ENCODE data around the gene KITLG. TPM values are rescaled to one million over a fixed set of nuclear protein-coding genes. Genes with fewer than 3 reads are reported as not detected.
"Not testable (repeated sequence)": the region's sequence is repeated elsewhere in the genome, so short reads cannot be mapped to it uniquely, and the experiment has no call there.

The KITLG gene
- total RNA-seq, 4 donors from 2014 or later, result 3.9 to 7.1 (median 4.6) TPM

DNA sequence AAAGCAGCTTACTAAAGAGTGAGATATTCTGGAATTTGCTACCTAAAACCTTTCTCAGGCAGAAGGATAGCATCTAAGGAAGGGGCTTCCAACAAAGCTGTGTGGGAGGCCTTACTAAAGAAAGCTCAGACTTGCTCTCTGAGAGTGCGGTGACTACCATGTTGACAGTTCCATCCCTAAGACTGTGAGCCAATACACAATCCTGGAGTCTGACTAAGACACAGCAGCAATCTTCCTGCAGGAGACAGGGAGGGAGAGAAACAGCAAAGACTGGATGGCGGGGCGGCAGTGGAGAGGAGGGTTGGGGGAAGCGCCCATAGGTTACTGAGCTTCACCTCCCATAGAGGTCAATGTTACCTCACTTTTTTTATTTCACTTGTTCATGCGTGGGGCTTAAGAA, 70.9 kb downstream of the KITLG start:
- Histone ChIP-seq H3K4me1 (peaks cover 0 to 6% of the 10 kb centered on the region in 2 donors), H3K27ac (no peak overlapping the region), H3K36me3 (peaks cover 0 to 7% of the 10 kb centered on the region in 2 donors), H3K27me3 (no peaks in the 10 kb centered on the region), H3K9me3 (no peaks in the 10 kb centered on the region), H3K4me3 (no peak overlapping the region)
- TF ChIP-seq, protein P1, sequence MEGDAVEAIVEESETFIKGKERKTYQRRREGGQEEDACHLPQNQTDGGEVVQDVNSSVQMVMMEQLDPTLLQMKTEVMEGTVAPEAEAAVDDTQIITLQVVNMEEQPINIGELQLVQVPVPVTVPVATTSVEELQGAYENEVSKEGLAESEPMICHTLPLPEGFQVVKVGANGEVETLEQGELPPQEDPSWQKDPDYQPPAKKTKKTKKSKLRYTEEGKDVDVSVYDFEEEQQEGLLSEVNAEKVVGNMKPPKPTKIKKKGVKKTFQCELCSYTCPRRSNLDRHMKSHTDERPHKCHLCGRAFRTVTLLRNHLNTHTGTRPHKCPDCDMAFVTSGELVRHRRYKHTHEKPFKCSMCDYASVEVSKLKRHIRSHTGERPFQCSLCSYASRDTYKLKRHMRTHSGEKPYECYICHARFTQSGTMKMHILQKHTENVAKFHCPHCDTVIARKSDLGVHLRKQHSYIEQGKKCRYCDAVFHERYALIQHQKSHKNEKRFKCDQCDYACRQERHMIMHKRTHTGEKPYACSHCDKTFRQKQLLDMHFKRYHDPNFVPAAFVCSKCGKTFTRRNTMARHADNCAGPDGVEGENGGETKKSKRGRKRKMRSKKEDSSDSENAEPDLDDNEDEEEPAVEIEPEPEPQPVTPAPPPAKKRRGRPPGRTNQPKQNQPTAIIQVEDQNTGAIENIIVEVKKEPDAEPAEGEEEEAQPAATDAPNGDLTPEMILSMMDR (IDR thresholded peaks at IDR 0.05 in 4 of 5, conservative IDR thresholded peaks at IDR 0.05 in 1 of 5), result no peak
- TF ChIP-seq POLR2A (IDR thresholded peaks at IDR 0.05), result no peak
- in situ Hi-C loops (cut with MboI; ENCODE audit: low sequenced_read_pairs in 4 of 4), result no loop called here
- ATAC-seq, result no peak
- DNase-seq, result no peak
- intact Hi-C loops (cut with DNase I; ENCODE audit: low total_unique reads), result no loop called here

DNA sequence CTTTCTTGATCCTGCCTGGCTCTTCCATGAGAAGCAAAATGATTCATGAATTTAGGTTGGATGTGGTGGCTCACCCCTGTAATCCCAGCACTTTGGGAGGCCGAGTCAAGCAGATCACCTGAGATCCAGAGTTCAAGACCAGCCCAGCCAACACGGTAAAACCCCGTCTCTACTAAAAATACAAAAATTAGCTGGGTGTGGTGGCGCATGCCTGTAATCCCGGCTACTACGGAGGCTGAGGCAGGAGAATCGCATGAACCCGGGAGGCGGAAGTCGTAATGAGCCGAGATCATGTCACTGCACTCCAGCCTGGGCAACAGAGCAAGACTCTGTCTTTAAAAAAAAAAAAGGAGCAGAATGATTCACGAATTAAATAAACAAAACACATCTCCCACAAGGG, 72.4 kb downstream of the KITLG start:
- in situ Hi-C loops (cut with MboI; ENCODE audit: low sequenced_read_pairs in 4 of 4); H3K4me1 ChIP-seq; H3K36me3 ChIP-seq; H3K27ac ChIP-seq; ATAC-seq; intact Hi-C loops (cut with DNase I; ENCODE audit: low total_unique reads); H3K27me3 ChIP-seq; DNase-seq; H3K9me3 ChIP-seq; H3K4me3 ChIP-seq: not testable (repeated sequence)

DNA sequence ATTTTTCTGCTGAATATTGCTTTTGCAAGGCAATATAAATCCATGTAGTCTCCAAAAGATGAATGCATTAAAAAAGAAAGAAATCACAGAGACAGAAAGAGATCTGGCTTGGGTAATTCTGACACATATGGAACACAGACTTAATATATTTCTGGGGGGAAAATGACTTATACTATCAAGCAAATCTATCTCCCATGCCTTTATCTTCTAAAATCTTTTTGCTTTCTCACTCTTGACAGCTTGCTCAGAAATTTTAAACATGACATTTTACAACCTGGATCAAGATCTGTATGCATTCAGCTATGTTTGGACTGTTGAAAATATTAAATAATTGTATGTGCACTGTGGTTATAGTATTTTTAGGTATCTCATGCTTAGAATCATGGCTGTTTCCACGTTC, 73.0 kb downstream of the KITLG start:
- Histone ChIP-seq H3K27me3 (no peaks in the 10 kb centered on the region), H3K27ac (no peak overlapping the region), H3K4me3 (no peak overlapping the region), H3K36me3 (peaks cover 0 to 7% of the 10 kb centered on the region in 2 donors), H3K9me3 (no peaks in the 10 kb centered on the region), H3K4me1 (peaks cover 0 to 6% of the 10 kb centered on the region in 2 donors)
- intact Hi-C loops (cut with DNase I; ENCODE audit: low total_unique reads) (no loop called here), in situ Hi-C loops (cut with MboI; ENCODE audit: low sequenced_read_pairs in 4 of 4) (no loop called here)
- no peak for DNase-seq
- TF ChIP-seq POLR2A (IDR thresholded peaks at IDR 0.05), result no peak
- TF ChIP-seq, protein P1 (IDR thresholded peaks at IDR 0.05 in 4 of 5, conservative IDR thresholded peaks at IDR 0.05 in 1 of 5), result no peak
- ATAC-seq, result no peak

DNA sequence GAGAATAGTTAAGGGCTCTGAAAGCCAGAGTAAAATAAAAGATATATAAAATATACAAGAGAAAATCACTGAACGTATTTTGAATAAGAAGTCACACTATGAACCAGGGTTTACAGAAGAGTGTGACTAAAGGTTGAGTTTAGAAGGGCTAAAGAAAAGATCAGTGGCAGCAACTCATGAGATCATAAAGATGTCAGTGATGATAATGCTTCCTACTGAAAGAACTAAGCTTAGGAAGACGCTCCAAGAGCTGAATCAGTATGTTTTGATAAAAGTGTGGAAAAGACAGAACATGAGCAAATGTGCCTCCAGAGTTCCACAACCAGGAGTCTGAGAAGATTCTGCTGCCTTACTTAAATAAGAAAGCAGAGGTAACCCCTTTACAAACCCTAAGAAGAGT, 74.6 kb downstream of the KITLG start:
- TF ChIP-seq, protein P1 (IDR thresholded peaks at IDR 0.05 in 4 of 5, conservative IDR thresholded peaks at IDR 0.05 in 1 of 5), result no peak
- no peak for TF ChIP-seq POLR2A (IDR thresholded peaks at IDR 0.05)
- in situ Hi-C loops (cut with MboI; ENCODE audit: low sequenced_read_pairs in 4 of 4), result no loop called here
- Histone ChIP-seq H3K36me3 (peaks cover 0 to 7% of the 10 kb centered on the region in 2 donors), H3K27ac (no peak overlapping the region), H3K4me3 (no peak overlapping the region), H3K27me3 (no peaks in the 10 kb centered on the region), H3K9me3 (no peaks in the 10 kb centered on the region), H3K4me1 (no peaks in the 10 kb centered on the region)
- ATAC-seq (no peak), DNase-seq (no peak)
- intact Hi-C loops (cut with DNase I; ENCODE audit: low total_unique reads), result no loop called here

DNA sequence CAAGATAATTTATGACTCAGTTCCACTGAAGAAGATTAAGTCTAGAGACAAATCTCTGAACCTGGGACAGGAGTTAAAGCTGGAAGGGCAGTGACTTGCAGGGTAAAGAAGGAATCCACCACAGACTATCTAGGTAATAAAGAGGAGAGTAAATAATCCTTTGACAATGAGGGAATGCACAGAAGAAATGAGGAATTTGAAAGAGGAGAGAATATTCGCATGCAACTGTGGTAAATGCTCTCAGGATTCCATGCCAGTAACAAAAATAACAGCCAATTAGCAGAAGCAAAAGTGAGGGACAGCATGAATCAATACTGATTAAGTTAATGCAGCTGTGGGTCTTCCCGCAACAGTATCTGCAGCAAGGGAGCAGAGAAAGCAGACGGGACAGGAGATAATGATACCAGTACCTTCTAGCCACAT, 77.0 kb downstream of the KITLG start:
- no peaks in the 10 kb centered on the region for H3K9me3 ChIP-seq
- H3K36me3 ChIP-seq, result peaks cover 0 to 7% of the 10 kb centered on the region in 2 donors
- DNase-seq (no peak), ATAC-seq (no peak)
- in situ Hi-C loops (cut with MboI; ENCODE audit: low sequenced_read_pairs in 4 of 4), result no loop called here
- H3K27ac ChIP-seq, result no peak overlapping the region
- no peak overlapping the region for H3K4me3 ChIP-seq
- TF ChIP-seq POLR2A (IDR thresholded peaks at IDR 0.05), result no peak
- TF ChIP-seq, protein P1 (IDR thresholded peaks at IDR 0.05 in 4 of 5, conservative IDR thresholded peaks at IDR 0.05 in 1 of 5), result no peak
- no peaks in the 10 kb centered on the region for H3K4me1 ChIP-seq
- intact Hi-C loops (cut with DNase I; ENCODE audit: low total_unique reads), result no loop called here
- H3K27me3 ChIP-seq, result no peaks in the 10 kb centered on the region
